ENCODE results near the gene SYPL2.

Gene SYPL2

DNA sequence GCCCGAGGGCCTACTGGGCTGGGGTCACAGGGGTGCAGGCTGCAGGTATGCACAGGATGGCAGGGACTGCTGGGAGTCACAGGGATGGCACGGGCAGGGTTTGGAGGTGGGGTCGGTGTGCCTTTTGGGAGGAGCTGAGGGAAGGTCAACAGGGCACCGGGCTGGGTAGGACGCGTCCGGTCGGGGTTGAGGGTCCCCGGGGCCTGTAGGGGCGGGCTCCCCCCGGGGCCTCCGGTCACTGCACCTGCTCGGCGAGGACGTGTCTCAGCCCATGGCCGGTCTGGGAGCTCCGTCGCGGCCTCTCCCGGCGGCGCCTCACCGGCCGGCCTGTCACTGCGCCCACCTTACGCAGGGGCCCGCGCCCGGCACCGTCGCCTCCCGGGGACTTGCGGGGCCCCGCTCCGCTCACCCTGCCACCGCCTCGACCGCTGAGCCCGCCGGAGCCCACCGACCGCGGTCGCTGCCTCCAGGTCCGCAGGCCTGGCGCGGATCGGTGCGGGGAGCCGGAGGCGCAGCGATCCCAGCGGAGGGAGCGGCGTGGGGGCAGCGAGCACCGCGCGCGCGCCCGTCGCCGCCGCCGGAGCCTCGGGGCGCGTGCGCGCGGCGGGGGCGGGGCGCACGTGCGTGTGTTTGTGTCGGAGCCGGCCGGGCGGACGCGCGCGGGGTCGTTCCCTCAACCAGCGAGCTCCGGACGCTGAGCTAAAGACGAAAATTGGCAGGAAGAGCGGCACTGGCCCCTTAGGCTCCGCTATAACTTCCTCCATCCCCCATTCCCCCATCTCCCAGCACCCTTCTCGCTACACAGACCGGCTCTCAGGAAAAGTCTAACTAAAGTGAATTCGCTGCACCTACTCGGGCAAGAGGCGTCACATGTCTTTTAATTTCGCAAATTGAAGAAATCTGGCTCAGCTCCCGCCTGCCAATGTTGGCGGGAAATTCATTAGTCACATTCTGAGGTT, 43.1 kb downstream of the SYPL2 start, which contains the start of gene AMIGO1:
AMIGO1 (minus strand) TSS at position 552 of the 959 bp plus-strand sequence. CDS start 815 bp downstream, outside the sequence.
- TF ChIP-seq, protein P1, sequence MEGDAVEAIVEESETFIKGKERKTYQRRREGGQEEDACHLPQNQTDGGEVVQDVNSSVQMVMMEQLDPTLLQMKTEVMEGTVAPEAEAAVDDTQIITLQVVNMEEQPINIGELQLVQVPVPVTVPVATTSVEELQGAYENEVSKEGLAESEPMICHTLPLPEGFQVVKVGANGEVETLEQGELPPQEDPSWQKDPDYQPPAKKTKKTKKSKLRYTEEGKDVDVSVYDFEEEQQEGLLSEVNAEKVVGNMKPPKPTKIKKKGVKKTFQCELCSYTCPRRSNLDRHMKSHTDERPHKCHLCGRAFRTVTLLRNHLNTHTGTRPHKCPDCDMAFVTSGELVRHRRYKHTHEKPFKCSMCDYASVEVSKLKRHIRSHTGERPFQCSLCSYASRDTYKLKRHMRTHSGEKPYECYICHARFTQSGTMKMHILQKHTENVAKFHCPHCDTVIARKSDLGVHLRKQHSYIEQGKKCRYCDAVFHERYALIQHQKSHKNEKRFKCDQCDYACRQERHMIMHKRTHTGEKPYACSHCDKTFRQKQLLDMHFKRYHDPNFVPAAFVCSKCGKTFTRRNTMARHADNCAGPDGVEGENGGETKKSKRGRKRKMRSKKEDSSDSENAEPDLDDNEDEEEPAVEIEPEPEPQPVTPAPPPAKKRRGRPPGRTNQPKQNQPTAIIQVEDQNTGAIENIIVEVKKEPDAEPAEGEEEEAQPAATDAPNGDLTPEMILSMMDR (conservative IDR thresholded peaks at IDR 0.05; ENCODE audit: low read length), result no peak
- DNase-seq (ENCODE audit: low read depth), result peak; percentile 27
- H3K4me3 ChIP-seq (ENCODE audit: low read length), result peak within 1 kb of the TSS; percentile 71

DNA sequence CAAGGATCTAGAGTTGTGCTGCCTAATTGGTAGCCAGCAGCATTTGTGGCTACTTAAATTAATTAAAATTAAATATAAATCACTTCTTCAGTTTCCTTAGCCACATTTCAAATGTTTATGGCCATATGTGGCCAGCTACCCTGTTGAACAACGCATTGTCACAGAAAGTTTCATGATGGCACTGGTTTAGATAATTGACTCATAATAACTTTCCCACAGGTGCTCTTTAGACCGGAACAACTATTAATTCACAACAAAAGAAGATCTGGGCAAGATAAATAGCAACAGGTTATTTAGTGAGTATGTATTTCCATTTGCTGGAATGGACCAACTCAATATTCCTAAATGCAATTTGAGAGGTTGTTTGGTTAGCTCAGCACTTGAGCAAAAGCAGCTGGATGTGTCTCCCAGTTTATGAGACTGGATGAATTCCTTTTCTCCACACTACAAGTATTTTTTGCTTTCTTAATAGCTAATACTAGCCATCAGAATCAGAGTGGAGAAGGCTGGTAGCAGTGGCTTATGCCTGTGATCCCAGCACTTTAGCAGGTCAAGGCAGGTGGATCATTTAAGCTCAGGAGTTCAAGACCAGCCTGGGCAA, 46.9 kb downstream of the SYPL2 start:
- TF ChIP-seq, protein P1 (conservative IDR thresholded peaks at IDR 0.05; ENCODE audit: low read length), result no peak
- H3K4me3 ChIP-seq (ENCODE audit: low read length), result no peak overlapping the region
- DNase-seq (ENCODE audit: low read depth), result no peak

DNA sequence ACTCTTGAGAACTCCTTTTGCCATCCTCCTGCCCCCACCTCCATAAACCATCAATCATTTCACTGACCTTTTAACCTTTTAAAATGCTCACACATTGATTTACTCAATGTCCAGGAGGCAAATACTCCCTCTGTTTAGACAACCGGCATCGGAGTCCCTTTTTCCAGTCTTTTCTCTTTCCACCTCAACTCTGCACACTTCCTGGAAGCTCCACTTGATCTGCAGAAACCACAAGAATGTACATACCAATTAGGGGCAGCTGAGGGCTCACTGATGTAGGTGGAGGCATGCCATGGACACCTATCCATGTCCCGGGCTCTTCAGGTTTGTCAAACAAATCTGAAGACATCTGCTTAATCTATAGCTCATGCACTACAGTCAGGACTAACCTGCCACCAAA, 48.5 kb downstream of the SYPL2 start:
- no peak overlapping the region for H3K4me3 ChIP-seq (ENCODE audit: low read length)
- no peak for DNase-seq (ENCODE audit: low read depth)

DNA sequence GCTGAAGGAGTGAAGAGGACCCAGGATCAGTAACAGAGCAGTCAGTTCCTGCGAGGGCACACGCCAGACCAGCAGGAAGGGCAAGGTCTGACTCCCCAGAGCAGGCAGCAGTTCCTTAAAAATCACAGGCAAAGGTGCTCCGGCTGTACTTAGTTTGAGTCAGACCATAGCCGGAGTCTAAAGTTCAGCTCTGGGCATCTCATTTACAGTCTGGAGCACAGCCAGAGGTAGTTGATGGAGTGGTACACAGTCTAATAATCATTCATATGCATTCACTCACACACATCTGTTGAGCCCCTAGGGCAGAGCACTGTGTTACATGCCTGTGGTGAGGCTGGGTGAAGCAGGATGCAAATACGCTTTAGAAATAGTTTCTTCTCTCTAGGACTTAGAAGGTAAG, 50.5 kb downstream of the SYPL2 start:
- H3K4me3 ChIP-seq (ENCODE audit: low read length), result no peak overlapping the region
- TF ChIP-seq, protein P1 (conservative IDR thresholded peaks at IDR 0.05; ENCODE audit: low read length), result no peak
- DNase-seq (ENCODE audit: low read depth), result peak; percentile 41

More for the DNA sequence above, 48.5 kb downstream of the SYPL2 start:
- TF ChIP-seq, protein P1 (conservative IDR thresholded peaks at IDR 0.05; ENCODE audit: low read length), result no peak

DNA sequence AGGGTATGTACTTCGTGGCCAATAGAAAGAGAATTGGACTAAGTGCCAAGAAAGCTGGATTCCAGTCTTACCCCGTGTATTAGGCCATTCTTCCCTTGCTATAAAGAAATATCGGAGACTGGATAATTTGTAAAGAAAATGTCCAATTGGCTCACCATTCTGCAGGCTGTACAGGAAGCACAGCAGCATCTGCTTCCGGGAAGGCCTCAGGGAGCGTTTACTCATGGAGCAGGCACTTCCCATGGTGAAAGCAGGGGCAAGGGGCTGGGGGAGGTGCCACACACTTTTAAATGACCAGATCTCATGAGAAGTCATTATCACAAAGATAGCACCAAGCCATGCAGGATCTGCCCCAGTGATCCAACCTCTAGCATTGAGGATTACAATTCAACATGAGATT, 51.0 kb downstream of the SYPL2 start:
- no peak for DNase-seq (ENCODE audit: low read depth)
- no peak overlapping the region for H3K4me3 ChIP-seq (ENCODE audit: low read length)
- TF ChIP-seq, protein P1 (conservative IDR thresholded peaks at IDR 0.05; ENCODE audit: low read length), result no peak

DNA sequence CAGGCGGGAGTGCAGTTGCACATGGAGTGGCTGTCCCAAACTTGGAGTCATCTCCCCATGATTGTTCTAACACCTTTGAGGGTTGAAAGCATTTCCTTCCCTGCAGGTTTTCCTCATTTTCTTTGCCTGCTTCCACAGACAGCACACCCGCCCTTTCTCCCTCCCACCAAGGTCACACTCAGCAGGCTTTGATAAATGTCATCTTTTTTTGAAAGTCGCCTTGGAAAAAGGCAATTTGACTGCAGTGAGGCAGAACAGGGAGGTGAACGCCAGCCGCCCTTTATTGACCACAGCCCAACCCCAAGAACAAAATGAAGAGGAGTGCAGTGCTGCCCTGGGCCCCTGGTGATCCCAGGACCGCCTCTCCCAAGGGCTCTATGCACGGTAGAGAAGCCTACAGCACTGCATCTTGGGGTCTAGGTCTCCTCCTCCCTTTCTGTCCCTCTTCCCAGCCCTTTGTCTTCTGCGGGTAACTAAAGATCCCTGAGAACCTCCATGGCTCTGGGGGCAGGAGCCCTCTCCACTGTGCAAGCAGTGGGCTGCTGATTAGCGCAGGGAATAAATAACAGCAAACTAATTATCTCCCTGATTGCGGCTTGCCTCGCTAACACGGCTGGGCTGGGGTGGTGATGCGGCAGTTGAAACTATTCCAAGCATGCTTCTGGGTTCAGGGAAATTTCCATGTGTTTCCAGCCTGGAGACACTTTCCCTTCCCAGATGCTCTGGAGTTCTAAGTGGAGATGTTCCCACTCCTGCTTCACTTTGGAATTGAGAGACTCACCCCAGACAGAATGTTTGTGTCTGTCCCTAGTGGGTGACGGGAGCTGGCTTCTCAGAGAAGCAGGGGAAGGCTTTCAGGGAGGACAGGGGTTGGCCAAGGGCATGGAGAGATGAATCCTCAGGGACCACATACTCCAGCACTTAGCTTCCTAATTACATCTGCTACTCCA, 54.9 kb downstream of the SYPL2 start:
- DNase-seq (ENCODE audit: low read depth), result peak; percentile 36
- no peak overlapping the region for H3K4me3 ChIP-seq (ENCODE audit: low read length)
- TF ChIP-seq, protein P1 (conservative IDR thresholded peaks at IDR 0.05; ENCODE audit: low read length), result no peak

Data from AG10803 (cell line).